NCI-H2227 (cell line): ENCODE results near the gene PACS1.

ENCODE experiments used
- DNase-seq: peaks from one replicate; lab custom pipeline; 2025; ENCODE audit not compliant: unreplicated experiment; lab: John Stamatoyannopoulos, UW

The PACS1 gene

GRCh38 chr11:66136752-66137123, 66.7 kb downstream of the PACS1 start:
- DNase-seq = no peak

- DNase-seq = no peak
Measured at GRCh38 chr11:66139817-66140404, 69.8 kb downstream of the PACS1 start.

GRCh38 chr11:66142370-66143263, 72.5 kb downstream of the PACS1 start:
- no peak for DNase-seq

- DNase-seq = no peak
Measured at GRCh38 chr11:66143264-66143566, 73.1 kb downstream of the PACS1 start.

- DNase-seq = no peak
Measured at GRCh38 chr11:66143996-66144678, 74.1 kb downstream of the PACS1 start.

- DNase-seq = no peak
Measured at GRCh38 chr11:66146074-66146473, 76.0 kb downstream of the PACS1 start.

GRCh38 chr11:66146940-66147339, 76.9 kb downstream of the PACS1 start:
- DNase-seq = no peak

- DNase-seq = no peak
Measured at GRCh38 chr11:66150140-66150539, 80.1 kb downstream of the PACS1 start.

GRCh38 chr11:66150725-66151124, 80.7 kb downstream of the PACS1 start:
- no peak for DNase-seq

- DNase-seq = no peak
Measured at GRCh38 chr11:66151273-66151672, 81.2 kb downstream of the PACS1 start.

- no peak for DNase-seq
Measured at GRCh38 chr11:66154109-66154508, 84.0 kb downstream of the PACS1 start.

GRCh38 chr11:66155387-66156073, 85.5 kb downstream of the PACS1 start:
- DNase-seq = no peak

GRCh38 chr11:66157182-66157864, 87.3 kb downstream of the PACS1 start:
- DNase-seq = no peak

- no peak for DNase-seq
Measured at GRCh38 chr11:66158156-66158555, 88.1 kb downstream of the PACS1 start.

GRCh38 chr11:66159324-66159984, 89.4 kb downstream of the PACS1 start:
- no peak for DNase-seq

- no peak for DNase-seq
Measured at GRCh38 chr11:66160709-66161108, 90.6 kb downstream of the PACS1 start.

GRCh38 chr11:66168289-66168688, 98.2 kb downstream of the PACS1 start:
- DNase-seq = no peak

GRCh38 chr11:66172146-66172545, 102.1 kb downstream of the PACS1 start:
- DNase-seq = no peak

GRCh38 chr11:66176650-66177049, 106.6 kb downstream of the PACS1 start:
- no peak for DNase-seq

- no peak for DNase-seq
Measured at GRCh38 chr11:66178183-66178582, 108.1 kb downstream of the PACS1 start.

GRCh38 chr11:66178871-66179270, 108.8 kb downstream of the PACS1 start:
- no peak for DNase-seq
